HG03575 (cell line): Measurements from ENCODE around the gene OSTF1.

Experiments
- ATAC-seq: cut with Tn5 transposase; IDR thresholded peaks from one replicate; pipeline ENCODE4 v1.9.1; 2021; ENCODE audit not compliant: unreplicated experiment, insufficient number of reproducible peaks, low FRiP score; ENCODE audit errors: extremely low read depth

OSTF1 gene

GRCh38 chr9:75087824-75088645 is at the start of gene OSTF1, which contains the start of gene NMRK1:
TSS of gene OSTF1 (plus strand) at chr9:75088514. CDS start at chr9:75088693, 179 bp downstream.
TSS of gene NMRK1 (minus strand) at chr9:75088155. CDS start at chr9:75083115, 5,040 bp downstream.
- ATAC-seq, result peak; percentile 49

- no peak for ATAC-seq
Observed at GRCh38 chr9:75039009-75039408, 49.3 kb upstream of the OSTF1 start.

- ATAC-seq, result no peak
Observed at GRCh38 chr9:75039801-75040200, 48.5 kb upstream of the OSTF1 start.

GRCh38 chr9:75041041-75041440 is 47.3 kb upstream of the OSTF1 start:
- ATAC-seq, result no peak

- ATAC-seq, result no peak
Observed at GRCh38 chr9:75046725-75047345, 41.5 kb upstream of the OSTF1 start.

GRCh38 chr9:75047506-75047905 is 40.8 kb upstream of the OSTF1 start:
- no peak for ATAC-seq

- no peak for ATAC-seq
Observed at GRCh38 chr9:75051285-75051684, 37.0 kb upstream of the OSTF1 start.

GRCh38 chr9:75053869-75054268 is 34.4 kb upstream of the OSTF1 start:
- no peak for ATAC-seq

- no peak for ATAC-seq
Observed at GRCh38 chr9:75054368-75055001, 33.8 kb upstream of the OSTF1 start.

GRCh38 chr9:75061169-75061568 is 27.1 kb upstream of the OSTF1 start:
- no peak for ATAC-seq

GRCh38 chr9:75063556-75064305 is 24.6 kb upstream of the OSTF1 start:
- ATAC-seq, result no peak

- no peak for ATAC-seq
Observed at GRCh38 chr9:75064307-75065025, 23.8 kb upstream of the OSTF1 start.

- ATAC-seq, result no peak
Observed at GRCh38 chr9:75065510-75065909, 22.8 kb upstream of the OSTF1 start.

GRCh38 chr9:75067894-75068293 is 20.4 kb upstream of the OSTF1 start:
- no peak for ATAC-seq

GRCh38 chr9:75069171-75069570 is 19.1 kb upstream of the OSTF1 start:
- ATAC-seq, result no peak

- no peak for ATAC-seq
Observed at GRCh38 chr9:75071530-75072122, 16.7 kb upstream of the OSTF1 start.

- no peak for ATAC-seq
Observed at GRCh38 chr9:75072895-75073294, 15.4 kb upstream of the OSTF1 start.

GRCh38 chr9:75081632-75082031 is 6.7 kb upstream of the OSTF1 start:
- ATAC-seq, result no peak
